GM19463 (cell line): ENCODE measurements around the gene SBNO1.
"Not testable (repeated sequence)": the region's sequence is repeated elsewhere in the genome, so short reads cannot be mapped to it uniquely, and the experiment has no call there.

ENCODE experiments used
- ATAC-seq: cut with Tn5 transposase; IDR thresholded peaks from one replicate; pipeline ENCODE4 v1.9.1; 2021; ENCODE audit warnings: mild to moderate bottlenecking, moderate library complexity; ENCODE audit not compliant: unreplicated experiment

The SBNO1 gene

GRCh38 chr12:123389560-123390351 is 25.1 kb upstream of the SBNO1 start:
- ATAC-seq = no peak

- no peak for ATAC-seq
Observed at GRCh38 chr12:123388951-123389559, 24.4 kb upstream of the SBNO1 start.

GRCh38 chr12:123388177-123388950 is 23.7 kb upstream of the SBNO1 start:
- peak; percentile 34 for ATAC-seq

- ATAC-seq = no peak
Observed at GRCh38 chr12:123387508-123388176, 23.0 kb upstream of the SBNO1 start.

- not testable (repeated sequence) for ATAC-seq
Observed at GRCh38 chr12:123385536-123385935, 20.9 kb upstream of the SBNO1 start.

GRCh38 chr12:123384994-123385376 is 20.3 kb upstream of the SBNO1 start:
- ATAC-seq = no peak

- no peak for ATAC-seq
Observed at GRCh38 chr12:123384318-123384993, 19.8 kb upstream of the SBNO1 start.

- ATAC-seq = no peak
Observed at GRCh38 chr12:123382684-123383083, 18.0 kb upstream of the SBNO1 start.

- no peak for ATAC-seq
Observed at GRCh38 chr12:123379391-123379790, 14.7 kb upstream of the SBNO1 start.

- ATAC-seq = not testable (repeated sequence)
Observed at GRCh38 chr12:123372415-123372814, 7.8 kb upstream of the SBNO1 start.

GRCh38 chr12:123371667-123372368 is 7.2 kb upstream of the SBNO1 start:
- not testable (repeated sequence) for ATAC-seq

GRCh38 chr12:123369229-123369628 is 4.6 kb upstream of the SBNO1 start:
- ATAC-seq = no peak

- not testable (repeated sequence) for ATAC-seq
Observed at GRCh38 chr12:123368431-123368830, 3.8 kb upstream of the SBNO1 start.

- ATAC-seq = no peak
Observed at GRCh38 chr12:123367511-123367910, 2.9 kb upstream of the SBNO1 start.

- ATAC-seq = peak; percentile 66
Observed at GRCh38 chr12:123365025-123365917, 624 bp upstream of the SBNO1 start.

GRCh38 chr12:123363740-123364531 is 711 bp downstream of the SBNO1 start:
- ATAC-seq = no peak

GRCh38 chr12:123363390-123363739 is 1.3 kb downstream of the SBNO1 start:
- no peak for ATAC-seq

GRCh38 chr12:123358035-123358434 is 6.6 kb downstream of the SBNO1 start:
- no peak for ATAC-seq
